Pancreas (tissue), 10 donors: Measurements from ENCODE around the gene GIMAP2. TPM values are rescaled to one million over a fixed set of nuclear protein-coding genes. Genes with fewer than 3 reads are reported as not detected.

Source experiments
- ATAC-seq, 4 donors: fragments of 200-7000 bp; cut with Tn5 transposase; one replicate each; pipeline versions ENCODE4 v1.8.0 to v1.9.1; 2020; ENCODE audit warnings: mild to moderate bottlenecking in 4 of 4, moderate library complexity in 4 of 4
- DNase-seq, 6 donors: peaks; one replicate each; pipeline ENCODE4 v3.0.0-alpha.2; 2020
- FAIRE-seq: peaks from 2 replicates; lab custom pipeline; 2012; peaks lifted over from hg19 to GRCh38; lab: Jason Lieb, UNC
- H3K27ac ChIP-seq, 4 donors: fragments of 200-600 bp; sonication (generic); 1 replicate in 3 of 4; 2 replicates in 1 of 4; pipeline versions ENCODE4 v1.5.0 to v1.8.0; 2020
- H3K27me3 ChIP-seq, 4 donors: fragments of 200-600 bp; one replicate each; pipeline ENCODE4 v1.8.0; 2021
- H3K36me3 ChIP-seq, 3 donors: fragments of 200-600 bp; sonication (generic) in 1 of 3; one replicate each; pipeline versions ENCODE4 v1.5.0 to v1.8.0; 2020 to 2021
- H3K4me1 ChIP-seq, 3 donors: fragments of 200-600 bp; one replicate each; pipeline ENCODE4 v1.8.0; 2021
- H3K4me3 ChIP-seq, 4 donors: fragments of 200-600 bp; sonication (generic) in 2 of 4; one replicate each; pipeline versions ENCODE4 v1.5.0 to v1.8.0; 2020 to 2021
- H3K9me3 ChIP-seq, 4 donors: fragments of 200-600 bp; one replicate each; pipeline ENCODE4 v1.8.0; 2021
- WGBS, 2 donors: extraction: QIAGEN DNeasy Blood & Tissue Kit; methylation state at CpG; one replicate each; pipeline ENCODE4 v1.1.7; 2013; 5-methylcytosine and 5-hydroxymethylcytosine counted together
- intact Hi-C, 3 donors: fragments of 100-400 bp; cut with DNase I; formaldehyde crosslinking; loops; one replicate each; pipeline versions ENCODE4 v1.11.1 to v1.14.2; 2022
- polyA plus RNA-seq, 2 donors: library from polyadenylated mRNA; stranded (reverse); fragments of 200-250 nt; gene quantifications; one replicate each; pipeline ENCODE4 v1.2.3, GENCODE V29; 2013
- total RNA-seq, 6 donors: library from RNA; stranded (reverse); fragmentation: NEBNext Ultra II Directional in 4 of 6; extraction: Animal tissue kit (Norgen Biotek cat#: 25700) in 4 of 6; gene quantifications; one replicate each; pipeline versions ENCODE4 v1.2.1 to v1.2.4, GENCODE V29; 2021 to 2023
- TF ChIP-seq, protein P1 (sequence below), 4 donors: fragments of 200-600 bp; sonication (generic) in 3 of 4; IDR thresholded peaks; one replicate each; pipeline versions ENCODE4 v1.5.0 to v1.8.0; 2021; ENCODE audit warnings: antibody characterized with exemption in 4 of 4
- donor health status: healthy with polysubstance abuse.
- donor health status: DM: no; HTN: no; CAD: no; lungs with moderate emphysema.
- donor health status: DM: no; HTN: no; CAD: no.
- donor health status: control.
- donor health status: control.
- donor health status: Bipolar disorder and iron deficiency.
- donor health status: DM: yes; HTN: yes; CAD: no.
- donor health status: DM: no; HTN: no; CAD: no.
- donor health status: DM: no; HTN: no; CAD: no.
- donor health status: DM: yes; HTN: yes; CAD: no.

GIMAP2 gene
- total and polyA plus RNA-seq, 8 donors, result 0.51 to 6.2 (median 1.7) TPM

DNA sequence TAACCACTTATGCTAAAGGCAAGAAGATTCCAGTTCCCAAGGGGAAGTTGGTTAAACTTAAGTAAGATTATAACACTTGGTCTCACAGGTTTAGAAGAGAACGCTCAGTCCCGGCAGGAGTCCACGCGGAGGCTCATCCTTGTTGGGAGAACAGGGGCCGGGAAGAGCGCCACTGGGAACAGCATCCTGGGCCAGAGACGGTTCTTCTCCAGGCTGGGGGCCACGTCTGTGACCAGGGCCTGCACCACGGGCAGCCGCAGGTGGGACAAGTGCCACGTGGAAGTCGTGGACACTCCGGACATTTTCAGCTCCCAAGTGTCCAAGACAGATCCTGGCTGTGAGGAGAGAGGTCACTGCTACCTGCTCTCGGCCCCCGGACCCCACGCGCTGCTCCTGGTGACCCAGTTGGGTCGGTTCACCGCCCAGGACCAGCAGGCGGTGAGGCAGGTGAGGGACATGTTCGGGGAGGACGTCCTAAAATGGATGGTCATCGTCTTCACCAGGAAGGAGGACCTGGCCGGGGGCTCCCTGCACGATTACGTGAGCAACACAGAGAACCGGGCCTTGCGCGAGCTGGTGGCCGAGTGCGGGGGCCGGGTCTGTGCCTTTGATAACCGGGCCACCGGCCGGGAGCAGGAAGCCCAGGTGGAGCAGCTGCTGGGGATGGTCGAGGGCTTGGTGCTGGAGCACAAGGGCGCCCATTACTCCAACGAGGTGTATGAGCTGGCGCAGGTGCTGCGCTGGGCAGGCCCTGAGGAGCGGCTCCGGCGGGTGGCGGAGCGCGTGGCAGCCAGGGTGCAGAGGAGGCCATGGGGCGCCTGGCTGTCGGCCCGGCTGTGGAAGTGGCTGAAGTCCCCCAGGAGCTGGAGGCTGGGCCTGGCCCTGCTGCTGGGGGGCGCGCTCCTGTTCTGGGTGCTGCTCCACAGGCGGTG lies 34.7 kb downstream of the GIMAP2 start:
- DNase-seq, result peak in 1 of 6 donors; percentile 53
- H3K36me3 ChIP-seq, result no peaks in the 10 kb centered on the region
- intact Hi-C loops, result no loop called here
- no peaks in the 10 kb centered on the region for H3K9me3 ChIP-seq
- no peak overlapping the region for H3K27ac ChIP-seq
- H3K27me3 ChIP-seq, result no peaks in the 10 kb centered on the region
- FAIRE-seq, result no peak
- H3K4me1 ChIP-seq, result no peaks in the 10 kb centered on the region
- ATAC-seq, result no peak
- TF ChIP-seq, protein P1, sequence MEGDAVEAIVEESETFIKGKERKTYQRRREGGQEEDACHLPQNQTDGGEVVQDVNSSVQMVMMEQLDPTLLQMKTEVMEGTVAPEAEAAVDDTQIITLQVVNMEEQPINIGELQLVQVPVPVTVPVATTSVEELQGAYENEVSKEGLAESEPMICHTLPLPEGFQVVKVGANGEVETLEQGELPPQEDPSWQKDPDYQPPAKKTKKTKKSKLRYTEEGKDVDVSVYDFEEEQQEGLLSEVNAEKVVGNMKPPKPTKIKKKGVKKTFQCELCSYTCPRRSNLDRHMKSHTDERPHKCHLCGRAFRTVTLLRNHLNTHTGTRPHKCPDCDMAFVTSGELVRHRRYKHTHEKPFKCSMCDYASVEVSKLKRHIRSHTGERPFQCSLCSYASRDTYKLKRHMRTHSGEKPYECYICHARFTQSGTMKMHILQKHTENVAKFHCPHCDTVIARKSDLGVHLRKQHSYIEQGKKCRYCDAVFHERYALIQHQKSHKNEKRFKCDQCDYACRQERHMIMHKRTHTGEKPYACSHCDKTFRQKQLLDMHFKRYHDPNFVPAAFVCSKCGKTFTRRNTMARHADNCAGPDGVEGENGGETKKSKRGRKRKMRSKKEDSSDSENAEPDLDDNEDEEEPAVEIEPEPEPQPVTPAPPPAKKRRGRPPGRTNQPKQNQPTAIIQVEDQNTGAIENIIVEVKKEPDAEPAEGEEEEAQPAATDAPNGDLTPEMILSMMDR (IDR thresholded peaks at IDR 0.05), result no peak
- 87 to 88% methylated on average over 42 to 52 of the region's 52 CpGs for WGBS, 2 donors
- H3K4me3 ChIP-seq, result no peak overlapping the region

DNA sequence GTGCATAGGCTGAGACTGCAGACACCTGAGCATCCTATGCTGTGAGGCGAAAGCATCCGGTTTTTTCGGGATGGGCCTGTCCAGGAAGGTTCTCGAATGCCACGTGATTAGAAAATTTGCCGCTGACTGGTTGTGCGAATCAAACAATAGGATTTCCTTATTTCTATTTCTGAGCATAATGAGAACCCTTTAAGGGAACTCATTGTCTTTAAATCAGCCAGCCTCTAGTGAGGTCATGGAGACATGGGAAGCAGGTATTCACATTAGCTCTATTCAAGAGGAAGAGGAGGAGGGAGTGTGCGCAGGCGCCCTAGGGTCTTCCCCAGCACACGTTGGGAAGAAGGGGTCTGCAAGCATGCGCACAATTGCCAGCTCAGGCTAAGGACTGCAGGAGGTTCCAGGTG lies 36.5 kb downstream of the GIMAP2 start:
- Histone ChIP-seq H3K4me1 (no peaks in the 10 kb centered on the region), H3K27ac (no peak overlapping the region), H3K4me3 (no peak overlapping the region), H3K27me3 (no peaks in the 10 kb centered on the region), H3K9me3 (no peaks in the 10 kb centered on the region), H3K36me3 (no peaks in the 10 kb centered on the region)
- no peak for FAIRE-seq
- TF ChIP-seq, protein P1 (IDR thresholded peaks at IDR 0.05), result no peak
- intact Hi-C loops, result no loop called here
- no peak for ATAC-seq
- 80 to 88% methylated on average over 11 of the region's 11 CpGs for WGBS, 2 donors
- no peak for DNase-seq

DNA sequence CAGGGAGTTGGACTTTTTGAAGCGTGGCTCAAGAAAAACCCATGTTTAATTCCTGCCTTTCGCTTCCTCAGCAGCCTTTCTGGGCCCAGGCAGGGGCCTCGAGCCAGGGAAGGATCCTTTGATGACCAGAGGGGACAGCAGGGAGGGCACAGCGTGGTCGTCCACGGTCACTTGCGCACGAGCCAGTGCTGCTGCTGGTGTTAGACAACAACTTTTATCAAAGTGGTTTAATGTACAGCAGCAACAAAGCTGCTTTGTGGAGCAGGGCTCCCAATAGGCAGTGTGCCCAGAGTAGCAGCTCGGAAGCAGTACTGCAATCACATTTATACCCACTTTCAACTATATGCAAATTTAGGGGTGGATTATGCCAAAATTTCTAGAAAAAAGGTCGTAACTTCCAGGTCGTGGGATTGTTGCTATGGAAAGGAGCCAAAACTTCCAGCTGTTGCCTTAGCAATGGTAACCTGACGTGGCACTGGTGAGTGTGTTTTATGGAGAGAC lies 37.0 kb downstream of the GIMAP2 start:
- H3K4me1 ChIP-seq, result no peaks in the 10 kb centered on the region
- peak in 1 of 4 donors; percentile 6 for ATAC-seq
- H3K27me3 ChIP-seq, result no peaks in the 10 kb centered on the region
- no peak for DNase-seq
- no peaks in the 10 kb centered on the region for H3K36me3 ChIP-seq
- TF ChIP-seq, protein P1 (IDR thresholded peaks at IDR 0.05), result no peak
- WGBS, 2 donors, result 63 to 66% methylated on average over 12 of the region's 12 CpGs
- H3K27ac ChIP-seq, result no peak overlapping the region
- FAIRE-seq, result no peak
- H3K9me3 ChIP-seq, result no peaks in the 10 kb centered on the region
- intact Hi-C loops, result no loop called here
- no peak overlapping the region for H3K4me3 ChIP-seq

DNA sequence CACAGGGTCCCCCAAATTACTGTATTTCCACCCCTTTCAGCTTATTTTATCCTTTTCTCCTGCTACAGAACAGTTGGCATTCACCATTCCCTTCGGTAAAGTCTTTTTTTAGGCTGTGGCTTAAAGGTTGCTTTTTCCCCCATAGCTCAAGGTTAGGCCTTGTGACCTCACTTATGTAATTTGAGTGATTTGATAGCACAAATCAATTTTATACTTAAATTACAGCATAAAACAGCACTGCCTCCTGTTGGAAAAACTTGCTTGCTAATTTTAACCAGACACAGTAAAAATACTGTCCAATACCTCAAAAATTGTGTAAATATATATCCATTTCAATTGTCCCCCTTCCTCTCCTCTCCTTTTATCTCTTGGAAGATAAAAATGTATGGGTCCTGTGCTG lies 38.0 kb downstream of the GIMAP2 start:
- no peaks in the 10 kb centered on the region for H3K4me1 ChIP-seq
- TF ChIP-seq, protein P1 (IDR thresholded peaks at IDR 0.05), result no peak
- DNase-seq (no peak), FAIRE-seq (no peak), ATAC-seq (no peak)
- no peaks in the 10 kb centered on the region for H3K27me3 ChIP-seq
- H3K27ac ChIP-seq, result no peak overlapping the region
- no peaks in the 10 kb centered on the region for H3K9me3 ChIP-seq
- 24 to 48% methylated on average over 1 of the region's 1 CpG for WGBS, 2 donors
- H3K4me3 ChIP-seq, result no peak overlapping the region
- no peaks in the 10 kb centered on the region for H3K36me3 ChIP-seq
- intact Hi-C loops, result no loop called here

DNA sequence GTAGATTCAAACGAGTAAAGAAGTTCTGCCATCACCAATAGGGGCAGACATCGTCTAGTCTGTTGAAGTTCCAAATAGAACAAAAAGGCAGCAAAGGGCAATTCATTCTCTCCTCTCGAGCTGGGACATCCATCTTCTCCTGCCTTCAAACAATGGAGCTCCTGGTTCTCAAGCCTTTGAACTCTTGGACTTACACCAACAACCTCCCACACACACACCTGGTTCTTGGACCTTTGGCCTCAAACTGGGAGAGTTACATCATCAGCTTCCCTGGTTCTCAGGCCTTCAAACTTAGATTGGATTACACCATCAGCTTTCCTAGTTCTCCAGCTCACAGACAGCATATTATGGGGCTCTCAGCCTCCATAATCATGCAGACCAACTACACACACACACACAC lies 41.9 kb downstream of the GIMAP2 start:
- peak in 3 of 6 donors; percentile 45 to 74 (median 62) for DNase-seq
- no peak for FAIRE-seq
- H3K9me3 ChIP-seq, result no peaks in the 10 kb centered on the region
- no peak overlapping the region for H3K4me3 ChIP-seq
- 43% methylated on average over 3 of the region's 3 CpGs for WGBS, 2 donors
- H3K27me3 ChIP-seq, result no peaks in the 10 kb centered on the region
- intact Hi-C loops, result no loop called here
- H3K36me3 ChIP-seq, result no peaks in the 10 kb centered on the region
- H3K27ac ChIP-seq, result peak overlapping the region in 1 of 4 donors; percentile 15
- no peaks in the 10 kb centered on the region for H3K4me1 ChIP-seq
- peak; percentile 96 to 100 (median 97) for ATAC-seq
- TF ChIP-seq, protein P1 (IDR thresholded peaks at IDR 0.05), result no peak
